GM19372 (cell line): ENCODE measurements around the gene FIGNL2.
"Not testable (repeated sequence)": the region's sequence is repeated elsewhere in the genome, so short reads cannot be mapped to it uniquely, and the experiment has no call there.

Experiments used
- ATAC-seq: cut with Tn5 transposase; IDR thresholded peaks from one replicate; pipeline ENCODE4 v1.9.1; 2021; ENCODE audit warnings: mild to moderate bottlenecking, low read depth, moderate library complexity; ENCODE audit not compliant: unreplicated experiment

FIGNL2 gene

GRCh38 chr12:51848326-51848727 lies at the start of gene FIGNL2:
FIGNL2 (minus strand) TSS chr12:51848718; CDS start chr12:51822413, 26,305 bp downstream.
- ATAC-seq = no peak

- ATAC-seq = no peak
Measured at GRCh38 chr12:51897181-51897580, 48.7 kb upstream of the FIGNL2 start.

- ATAC-seq = no peak
Measured at GRCh38 chr12:51896236-51896635, 47.7 kb upstream of the FIGNL2 start.

GRCh38 chr12:51895378-51896135 lies 47.0 kb upstream of the FIGNL2 start:
- ATAC-seq = no peak

GRCh38 chr12:51893786-51894185 lies 45.3 kb upstream of the FIGNL2 start:
- no peak for ATAC-seq

GRCh38 chr12:51891843-51892242 lies 43.3 kb upstream of the FIGNL2 start:
- ATAC-seq = no peak

GRCh38 chr12:51890511-51891171 lies 42.1 kb upstream of the FIGNL2 start:
- no peak for ATAC-seq

GRCh38 chr12:51890133-51890464 lies 41.6 kb upstream of the FIGNL2 start:
- ATAC-seq = no peak

GRCh38 chr12:51889216-51890132 lies 41.0 kb upstream of the FIGNL2 start:
- no peak for ATAC-seq

GRCh38 chr12:51888316-51889215 lies 40.0 kb upstream of the FIGNL2 start:
- no peak for ATAC-seq

GRCh38 chr12:51887476-51888315 lies 39.2 kb upstream of the FIGNL2 start, which contains the start of gene ANKRD33:
ANKRD33 (plus strand) TSS chr12:51888103; CDS start chr12:51888187, 84 bp downstream.
- ATAC-seq = no peak

GRCh38 chr12:51886021-51886710 lies 37.6 kb upstream of the FIGNL2 start:
- ATAC-seq = no peak

GRCh38 chr12:51885294-51886020 lies 36.9 kb upstream of the FIGNL2 start:
- not testable (repeated sequence) for ATAC-seq

- no peak for ATAC-seq
Measured at GRCh38 chr12:51884676-51885229, 36.2 kb upstream of the FIGNL2 start.

GRCh38 chr12:51883998-51884675 lies 35.6 kb upstream of the FIGNL2 start:
- ATAC-seq = no peak

GRCh38 chr12:51883295-51883694 lies 34.8 kb upstream of the FIGNL2 start:
- no peak for ATAC-seq

- no peak for ATAC-seq
Measured at GRCh38 chr12:51879102-51879501, 30.6 kb upstream of the FIGNL2 start.
